T-helper 2 cell treated with Interferon-gamma antibody and Interleukin-4, amounts not matched to agents 100 ng/mL and 5 ng/mL, for 36 hours (primary cell): Measurements from ENCODE around the gene TRAM2. TPM values are rescaled to one million over a fixed set of nuclear protein-coding genes. Genes with fewer than 3 reads are reported as not detected.

Experiments used
- intact Hi-C: fragments of 100-400 bp; cut with micrococcal nuclease; formaldehyde crosslinking; loops from one replicate; pipeline ENCODE4 v1.15.1; 2023
- total RNA-seq: library from RNA; stranded (reverse); gene quantifications from 2 replicates; pipeline ENCODE4 v1.2.3, GENCODE V29; 2022

TRAM2 gene
- total RNA-seq, 1 donor from 2014 or later: 13.9 TPM

GRCh38 chr6:52548353-52548713 is 28.5 kb downstream of the TRAM2 start:
- intact Hi-C loops: no loop called here

- intact Hi-C loops: no loop called here
Observed at GRCh38 chr6:52547647-52548352, 29.1 kb downstream of the TRAM2 start.

GRCh38 chr6:52546678-52547077 is 30.2 kb downstream of the TRAM2 start:
- intact Hi-C loops: no loop called here

GRCh38 chr6:52546192-52546591 is 30.7 kb downstream of the TRAM2 start:
- intact Hi-C loops: no loop called here

- intact Hi-C loops: no loop called here
Observed at GRCh38 chr6:52545406-52546119, 31.3 kb downstream of the TRAM2 start.

- intact Hi-C loops: no loop called here
Observed at GRCh38 chr6:52544602-52545405, 32.1 kb downstream of the TRAM2 start.

GRCh38 chr6:52543729-52544601 is 32.9 kb downstream of the TRAM2 start:
- intact Hi-C loops: no loop called here

GRCh38 chr6:52543262-52543661 is 33.6 kb downstream of the TRAM2 start:
- intact Hi-C loops: no loop called here

GRCh38 chr6:52541135-52541534 is 35.7 kb downstream of the TRAM2 start:
- intact Hi-C loops: no loop called here

- intact Hi-C loops: no loop called here
Observed at GRCh38 chr6:52540286-52540902, 36.5 kb downstream of the TRAM2 start.

- intact Hi-C loops: no loop called here
Observed at GRCh38 chr6:52539607-52540006, 37.3 kb downstream of the TRAM2 start.

GRCh38 chr6:52538901-52539354 is 37.9 kb downstream of the TRAM2 start:
- intact Hi-C loops: no loop called here

- intact Hi-C loops: no loop called here
Observed at GRCh38 chr6:52538252-52538900, 38.5 kb downstream of the TRAM2 start.

- intact Hi-C loops: no loop called here
Observed at GRCh38 chr6:52537001-52537753, 39.7 kb downstream of the TRAM2 start.

GRCh38 chr6:52536424-52536916 is 40.4 kb downstream of the TRAM2 start:
- intact Hi-C loops: no loop called here

GRCh38 chr6:52535711-52536423 is 41.0 kb downstream of the TRAM2 start:
- intact Hi-C loops: loop anchor here (1.0 kb wide), 1 partner anchor 38 kb away; no protein-coding TSS in a partner anchor

GRCh38 chr6:52534966-52535390 is 41.9 kb downstream of the TRAM2 start:
- intact Hi-C loops: loop anchor here (1.0 kb wide), 1 partner anchor 39 kb away; no protein-coding TSS in a partner anchor

- intact Hi-C loops: no loop called here
Observed at GRCh38 chr6:52534363-52534762, 42.5 kb downstream of the TRAM2 start.
